Testis (tissue), 5 donors: ENCODE results near the gene SPAM1. TPM values are rescaled to one million over a fixed set of nuclear protein-coding genes. Genes with fewer than 3 reads are reported as not detected.

Experiments
- DNase-seq: peaks from one replicate; pipeline ENCODE4 v3.0.0-alpha.2; 2019
- H3K27ac ChIP-seq, 2 donors: fragments of 200-600 bp; sonication (generic); one replicate each; pipeline ENCODE4 v1.5.1; 2019
- H3K27me3 ChIP-seq: fragments of 200-600 bp; sonication (generic); one replicate; pipeline ENCODE4 v1.5.1; 2019
- H3K36me3 ChIP-seq: fragments of 200-600 bp; sonication (generic); one replicate; pipeline ENCODE4 v1.5.1; 2017; ENCODE audit warnings: low read depth; ENCODE audit errors: missing control alignments
- H3K4me1 ChIP-seq: fragments of 200-600 bp; sonication (generic); one replicate; pipeline ENCODE4 v1.5.1; 2019
- H3K4me3 ChIP-seq, 2 donors: fragments of 200-600 bp; sonication (generic); one replicate each; pipeline ENCODE4 v1.5.1; 2017 to 2019
- H3K9me3 ChIP-seq: fragments of 200-600 bp; sonication (generic); one replicate; pipeline ENCODE4 v1.5.1; 2017
- CTCF ChIP-seq, 3 experiments: fragments of 450-650 bp in 2 of 3; fragments of 200-600 bp in 1 of 3; sonication (generic) in 1 of 3; IDR thresholded peaks; one replicate each; pipeline ENCODE4 v1.5.1; 2016 to 2019; ENCODE audit warnings: antibody characterized with exemption in 3 of 3, mild to moderate bottlenecking in 2 of 3, moderate library complexity in 1 of 3
- POLR2A ChIP-seq: fragments of 450-650 bp; IDR thresholded peaks from one replicate; pipeline ENCODE4 v1.6.1; 2017; ENCODE audit warnings: antibody characterized with exemption, mild to moderate bottlenecking, moderate library complexity
- WGBS, 2 donors: methylation state at CpG; one replicate each; pipeline ENCODE4 v1.1.5; 2018; 5-methylcytosine and 5-hydroxymethylcytosine counted together
- intact Hi-C: fragments of 100-400 bp; cut with DNase I; formaldehyde crosslinking; loops from one replicate; pipeline ENCODE4 v1.15.1; 2023; ENCODE audit warnings: low total_unique reads
- long read RNA-seq, 2 donors: transcript quantifications; one replicate each; lab custom pipeline, GENCODE V29; 2026
- polyA plus RNA-seq: library from polyadenylated mRNA; stranded (reverse); fragments of 350-450 nt; fragmentation: Illumina TruSeq; extraction: RNeasy Lipid Tissue Mini Kit (QIAGEN cat#74804); gene quantifications from one replicate; pipeline ENCODE4 v1.2.3, GENCODE V29; 2014; ENCODE audit warnings: low read depth, low replicate concordance; ENCODE audit not compliant: insufficient read depth
- total RNA-seq, 2 donors: library from RNA; depleted of rRNA; stranded (reverse); fragments of >200 nt; gene quantifications; one replicate each; pipeline ENCODE4 v1.2.3, GENCODE V29; 2016

SPAM1 gene
- total RNA-seq (1 to 10 TPM; 3.9 to 9.4 TPM), polyA plus RNA-seq (18.1 TPM)
- long read RNA-seq, donor 1: 0 reads
- long read RNA-seq, donor 2: 0 reads

- Histone ChIP-seq H3K9me3 (no peaks in the 10 kb centered on the region), H3K36me3 (no peaks in the 10 kb centered on the region)
Measured at GRCh38 chr7:123924941-123925340, at the start of gene SPAM1. SPAM1 (plus strand) TSS chr7:123925241; CDS start chr7:123953571, 28,330 bp downstream.

GRCh38 chr7:123876557-123877256 is 48.3 kb upstream of the SPAM1 start:
- Histone ChIP-seq H3K27me3 (no peaks in the 10 kb centered on the region), H3K36me3 (no peaks in the 10 kb centered on the region), H3K9me3 (no peaks in the 10 kb centered on the region), H3K27ac (no peak overlapping the region), H3K4me3 (no peak overlapping the region), H3K4me1 (no peaks in the 10 kb centered on the region)
- DNase-seq: no peak
- intact Hi-C loops: no loop called here
- no peak for TF ChIP-seq POLR2A
- no peak for TF ChIP-seq CTCF (IDR thresholded peaks at IDR 0.05)
- 78 to 86% methylated on average over 7 of the region's 7 CpGs for WGBS, 2 donors

More at GRCh38 chr7:123924941-123925340, at the start of gene SPAM1:
- Histone ChIP-seq H3K4me1 (no peaks in the 10 kb centered on the region), H3K27ac (no peak within 1 kb of the TSS), H3K4me3 (no peak within 1 kb of the TSS), H3K27me3 (no peaks in the 10 kb centered on the region)
- intact Hi-C loops: no loop called here
- DNase-seq: no peak
- TF ChIP-seq POLR2A (no peak), CTCF (IDR thresholded peaks at IDR 0.05) (no peak)

- H3K4me1 ChIP-seq: no peaks in the 10 kb centered on the region
- 76 to 82% methylated on average over 4 of the region's 4 CpGs for WGBS, 2 donors
- H3K9me3 ChIP-seq: no peaks in the 10 kb centered on the region
- H3K36me3 ChIP-seq: no peaks in the 10 kb centered on the region
- H3K27me3 ChIP-seq: no peaks in the 10 kb centered on the region
- TF ChIP-seq CTCF (IDR thresholded peaks at IDR 0.05) (no peak), POLR2A (no peak)
- H3K27ac ChIP-seq: no peak overlapping the region
- DNase-seq: no peak
- intact Hi-C loops: no loop called here
- no peak overlapping the region for H3K4me3 ChIP-seq
Measured at GRCh38 chr7:123879628-123880027, 45.4 kb upstream of the SPAM1 start.

GRCh38 chr7:123881300-123881699 is 43.7 kb upstream of the SPAM1 start:
- no peaks in the 10 kb centered on the region for H3K9me3 ChIP-seq
- DNase-seq: no peak
- no peaks in the 10 kb centered on the region for H3K27me3 ChIP-seq
- no peaks in the 10 kb centered on the region for H3K4me1 ChIP-seq
- no peak overlapping the region for H3K4me3 ChIP-seq
- 94 to 98% methylated on average over 2 of the region's 2 CpGs for WGBS, 2 donors
- intact Hi-C loops: no loop called here
- H3K27ac ChIP-seq: no peak overlapping the region
- no peak for TF ChIP-seq POLR2A
- no peak for TF ChIP-seq CTCF (IDR thresholded peaks at IDR 0.05)
- H3K36me3 ChIP-seq: no peaks in the 10 kb centered on the region

GRCh38 chr7:123883154-123883553 is 41.9 kb upstream of the SPAM1 start:
- H3K27me3 ChIP-seq: no peaks in the 10 kb centered on the region
- TF ChIP-seq CTCF (IDR thresholded peaks at IDR 0.05) (no peak), POLR2A (no peak)
- DNase-seq: no peak
- H3K36me3 ChIP-seq: no peaks in the 10 kb centered on the region
- no peak overlapping the region for H3K4me3 ChIP-seq
- no peak overlapping the region for H3K27ac ChIP-seq
- no peaks in the 10 kb centered on the region for H3K4me1 ChIP-seq
- H3K9me3 ChIP-seq: no peaks in the 10 kb centered on the region
- intact Hi-C loops: no loop called here
